22Rv1 (cell line): Measurements from ENCODE around the gene WDR87.

Source experiments
- ZFX ChIP-seq: fragments of 450-650 bp; IDR thresholded peaks from 2 replicates; pipeline ENCODE4 v1.6.1; 2017; ENCODE audit warnings: antibody characterized with exemption, borderline replicate concordance
- TF ChIP-seq, protein P1 (sequence below): fragments of 450-650 bp; IDR thresholded peaks from 2 replicates; pipeline ENCODE4 v1.5.1; 2017; ENCODE audit warnings: mild to moderate bottlenecking

GRCh38 chr19:37942516-37942902, 36.1 kb upstream of the WDR87 start:
- TF ChIP-seq, protein P1, sequence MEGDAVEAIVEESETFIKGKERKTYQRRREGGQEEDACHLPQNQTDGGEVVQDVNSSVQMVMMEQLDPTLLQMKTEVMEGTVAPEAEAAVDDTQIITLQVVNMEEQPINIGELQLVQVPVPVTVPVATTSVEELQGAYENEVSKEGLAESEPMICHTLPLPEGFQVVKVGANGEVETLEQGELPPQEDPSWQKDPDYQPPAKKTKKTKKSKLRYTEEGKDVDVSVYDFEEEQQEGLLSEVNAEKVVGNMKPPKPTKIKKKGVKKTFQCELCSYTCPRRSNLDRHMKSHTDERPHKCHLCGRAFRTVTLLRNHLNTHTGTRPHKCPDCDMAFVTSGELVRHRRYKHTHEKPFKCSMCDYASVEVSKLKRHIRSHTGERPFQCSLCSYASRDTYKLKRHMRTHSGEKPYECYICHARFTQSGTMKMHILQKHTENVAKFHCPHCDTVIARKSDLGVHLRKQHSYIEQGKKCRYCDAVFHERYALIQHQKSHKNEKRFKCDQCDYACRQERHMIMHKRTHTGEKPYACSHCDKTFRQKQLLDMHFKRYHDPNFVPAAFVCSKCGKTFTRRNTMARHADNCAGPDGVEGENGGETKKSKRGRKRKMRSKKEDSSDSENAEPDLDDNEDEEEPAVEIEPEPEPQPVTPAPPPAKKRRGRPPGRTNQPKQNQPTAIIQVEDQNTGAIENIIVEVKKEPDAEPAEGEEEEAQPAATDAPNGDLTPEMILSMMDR = no peak
- no peak for TF ChIP-seq ZFX
